HCT116 (cell line): ENCODE data around the gene BATF3. TPM values are rescaled to one million over a fixed set of nuclear protein-coding genes. Genes with fewer than 3 reads are reported as not detected.

Experiments used
- ATAC-seq: fragments of 200-7000 bp; cut with Tn5 transposase; 2 replicates; pipeline ENCODE4 v1.9.1; 2020; ENCODE audit warnings: mild to moderate bottlenecking, moderate library complexity
- BruUV-seq: library from RNA; stranded (reverse); fragments of 400-500 nt; replicated peaks from 2 replicates; lab custom pipeline; 2021; lab: Mats Ljungman, UMichigan
- CTCF ChIA-PET: fragments of 300-600 bp; sonication (Branson Sonifier 250); formaldehyde crosslinking; loops from one replicate; lab custom pipeline; 2021; ENCODE audit warnings: antibody characterized with exemption; lab: Charles Lee
- POLR2A ChIA-PET: fragments of 300-600, 350-600 bp; sonication (Branson Sonifier 250); formaldehyde crosslinking; loops from one replicate; lab custom pipeline; 2021; ENCODE audit warnings: antibody characterized with exemption; lab: Charles Lee
- RAD21 ChIA-PET, 2 experiments: fragments of 300-600 bp; sonication (Branson Sonifier 250); formaldehyde crosslinking; loops; one replicate each; lab custom pipeline; 2023; ENCODE audit warnings: low total read pairs in 2 of 2; ENCODE audit not compliant: uncharacterized antibody in 2 of 2, unreplicated experiment in 2 of 2, low non-redundant PET in 1 of 2; lab: Charles Lee
- DNase-seq: peaks from one replicate; pipeline ENCODE4 v3.0.0-alpha.2; 2010; ENCODE audit warnings: low read depth, low spot score
- H2AFZ ChIP-seq: fragments of 200-600 bp; shearing (Covaris generic), sonication (generic); 2 replicates; pipeline ENCODE4 v1.6.1; 2017; ENCODE audit warnings: low read depth, mixed run types, mixed read lengths, antibody characterized with exemption, low read length; ENCODE audit not compliant: poor library complexity, severe bottlenecking
- H3K27ac ChIP-seq: 2 replicates; pipeline ENCODE4 v1.5.1; 2012; ENCODE audit warnings: low read depth, low read length
- H3K27me3 ChIP-seq: fragments of 200-600 bp; sonication (generic); 2 replicates; pipeline ENCODE4 v1.6.1; 2016; ENCODE audit warnings: mixed run types, low read length, mixed read lengths; ENCODE audit not compliant: insufficient read depth
- H3K36me3 ChIP-seq, 2 experiments: fragments of 200-500 bp in 1 of 2; fragments of 200-600 bp in 1 of 2; sonication (Bioruptor generic) in 1 of 2; sonication (generic) in 1 of 2; 2 replicates each; pipeline versions ENCODE4 v1.5.1 to v1.6.1; 2014 to 2016; ENCODE audit warnings: low read length in 2 of 2, inconsistent platforms in 1 of 2, mixed read lengths in 1 of 2, mixed run types in 1 of 2; ENCODE audit not compliant: insufficient read depth in 2 of 2, control insufficient read depth in 1 of 2
- H3K4me1 ChIP-seq, 2 experiments: fragments of 200-600 bp in 1 of 2; sonication (generic) in 1 of 2; 2 replicates each; pipeline versions ENCODE4 v1.5.1 to v1.6.1; 2012 to 2017; ENCODE audit warnings: low read length in 2 of 2, inconsistent platforms in 1 of 2, mild to moderate bottlenecking in 1 of 2, mixed read lengths in 1 of 2, mixed run types in 1 of 2, moderate library complexity in 1 of 2; ENCODE audit not compliant: insufficient read depth in 2 of 2, control insufficient read depth in 1 of 2
- H3K4me2 ChIP-seq: fragments of 200-600 bp; sonication (generic); 2 replicates; pipeline ENCODE4 v1.6.1; 2017; ENCODE audit warnings: mixed run types, low read length, mixed read lengths
- H3K4me3 ChIP-seq, 2 experiments: fragments of 200-600 bp in 1 of 2; sonication (generic) in 1 of 2; replicated peaks in 1 of 2; 2 replicates each; pipeline ENCODE4 v1.5.1; 2011 to 2016; ENCODE audit warnings: low read length in 2 of 2, control low read depth in 1 of 2, low read depth in 1 of 2, mild to moderate bottlenecking in 1 of 2, mixed read lengths in 1 of 2, mixed run types in 1 of 2
- H3K79me2 ChIP-seq: fragments of 200-600 bp; sonication (generic); 2 replicates; pipeline ENCODE4 v1.6.1; 2017; ENCODE audit warnings: mild to moderate bottlenecking, mixed run types, low read length, moderate library complexity, mixed read lengths; ENCODE audit not compliant: insufficient read depth
- H3K9ac ChIP-seq: fragments of 200-600 bp; sonication (generic); 2 replicates; pipeline ENCODE4 v1.6.1; 2016; ENCODE audit warnings: low read length, mixed read lengths
- H3K9me2 ChIP-seq: fragments of 200-600 bp; sonication (generic), shearing (Covaris generic); 2 replicates; pipeline ENCODE4 v1.6.1; 2017; ENCODE audit warnings: mixed run types, mild to moderate bottlenecking, moderate library complexity; ENCODE audit not compliant: insufficient read depth
- H3K9me3 ChIP-seq, 2 experiments: fragments of 200-500 bp in 1 of 2; fragments of 200-600 bp in 1 of 2; sonication (Bioruptor generic) in 1 of 2; sonication (generic) in 1 of 2; 2 replicates each; pipeline ENCODE4 v1.6.1; 2014 to 2017; ENCODE audit warnings: low read length in 2 of 2, mixed read lengths in 2 of 2, inconsistent platforms in 1 of 2, low read depth in 1 of 2, mild to moderate bottlenecking in 1 of 2, mixed run types in 1 of 2, moderate library complexity in 1 of 2; ENCODE audit not compliant: control insufficient read depth in 1 of 2, insufficient read depth in 1 of 2
- H4K20me1 ChIP-seq: fragments of 200-600 bp; sonication (generic), shearing (Covaris generic); 2 replicates; pipeline ENCODE4 v1.6.1; 2017; ENCODE audit warnings: mixed run types, mild to moderate bottlenecking, moderate library complexity; ENCODE audit not compliant: insufficient read depth
- CBX3 ChIP-seq: IDR thresholded peaks from 2 replicates; pipeline ENCODE4 v1.6.1; 2012; ENCODE audit warnings: low read depth
- EGR1 ChIP-seq: IDR thresholded peaks from 2 replicates; pipeline ENCODE4 v1.6.1; 2012; ENCODE audit warnings: low read depth
- ELF1 ChIP-seq: IDR thresholded peaks from 2 replicates; pipeline ENCODE4 v1.6.1; 2012; ENCODE audit warnings: low read depth, borderline replicate concordance
- EZH2phosphoT487 ChIP-seq: fragments of 200-600 bp; IDR thresholded peaks from 2 replicates; pipeline ENCODE4 v1.6.1; 2018; ENCODE audit warnings: antibody characterized with exemption, borderline replicate concordance
- MAX ChIP-seq: IDR thresholded peaks from 2 replicates; pipeline ENCODE4 v1.6.1; 2012
- POLR2A ChIP-seq: IDR thresholded peaks from 2 replicates; pipeline ENCODE4 v1.7.0; 2011; ENCODE audit warnings: borderline replicate concordance; ENCODE audit not compliant: insufficient read depth, insufficient read length; ENCODE audit errors: extremely low read depth
- REST ChIP-seq: IDR thresholded peaks from 2 replicates; pipeline ENCODE4 v1.6.1; 2012; ENCODE audit warnings: low read depth
- SIN3A ChIP-seq: IDR thresholded peaks from 2 replicates; pipeline ENCODE4 v1.6.1; 2012; ENCODE audit warnings: low read depth
- SP1 ChIP-seq: IDR thresholded peaks from 2 replicates; pipeline ENCODE4 v1.6.1; 2012; ENCODE audit warnings: low read depth
- TCF7L2 ChIP-seq: IDR thresholded peaks from 2 replicates; pipeline ENCODE4 v1.7.0; 2011; ENCODE audit warnings: borderline replicate concordance, inconsistent platforms; ENCODE audit not compliant: insufficient read depth, insufficient read length; ENCODE audit errors: extremely low read depth
- YY1 ChIP-seq: IDR thresholded peaks from 2 replicates; pipeline ENCODE4 v1.6.1; 2011; ENCODE audit warnings: low read length, low read depth, moderate library complexity, mild to moderate bottlenecking; ENCODE audit not compliant: insufficient replicate concordance; ENCODE audit errors: extremely low read depth
- ZFX ChIP-seq: fragments of 450-650 bp; IDR thresholded peaks from 2 replicates; pipeline ENCODE4 v1.6.1; 2017
- intact Hi-C: fragments of 100-400 bp; cut with micrococcal nuclease; formaldehyde crosslinking; loops from 2 replicates; pipeline ENCODE4 v1.10.0; 2022
- total RNA-seq: library from RNA; stranded (reverse); gene quantifications from one replicate; pipeline ENCODE4 v1.2.1, GENCODE V29; 2021; ENCODE audit not compliant: unreplicated experiment
- TF ChIP-seq, protein P1 (sequence below): IDR thresholded peaks from 2 replicates; pipeline ENCODE4 v1.6.1; 2012

Gene BATF3
- total RNA-seq, 1 experiment from 2014 or later, result 4.8 TPM

- no peak for TF ChIP-seq REST
- TF ChIP-seq, all 23 proteins: peak for 5
Measured at GRCh38 chr1:212665241-212666115, 34.2 kb downstream of the BATF3 start (continued).

- H3K9ac ChIP-seq, result no peak overlapping the region
- POLR2A ChIA-PET, result interaction anchor here (1.3 to 1.5 kb wide), 2 partner anchors 56 to 85 kb away, joined by 5 read pairs; partner anchors contain the start of gene ATF3
- H3K4me3 ChIP-seq, result peak overlapping the region in 1 of 2 experiments; percentile 64; a peak in 2 of 4 replicates
- CTCF ChIA-PET, result interaction anchor here (0.5 to 1.9 kb wide), 29 partner anchors 9 to 330 kb away, joined by 3 to 16 read pairs (median 5); partner anchors contain the start of gene BATF3
- BruUV-seq, result no TSS peak
- no peaks in the 10 kb centered on the region for H4K20me1 ChIP-seq
- no peak for ATAC-seq
- RAD21 ChIA-PET, result interaction anchor here (0.8 to 1.3 kb wide), 5 partner anchors 85 to 209 kb away, joined by 3 to 8 read pairs (median 4); no protein-coding TSS in a partner anchor
- H3K27ac ChIP-seq, result no peak overlapping the region
- peak overlapping the region; percentile 95 for H3K4me2 ChIP-seq
- no peaks in the 10 kb centered on the region for H3K9me2 ChIP-seq
- no peaks in the 10 kb centered on the region for H3K79me2 ChIP-seq
- DNase-seq, result no peak
- H3K36me3 ChIP-seq, result no peaks in the 10 kb centered on the region
- intact Hi-C loops, result loop anchor here (1.0 kb wide), 2 partner anchors 118 to 331 kb away; no protein-coding TSS in a partner anchor
- no peaks in the 10 kb centered on the region for H3K9me3 ChIP-seq
- H3K4me1 ChIP-seq, result peaks cover 7 to 20% of the 10 kb centered on the region in 2 experiments; a peak in 3 of 4 replicates
- no peaks in the 10 kb centered on the region for H3K27me3 ChIP-seq
- TF ChIP-seq TCF7L2 (no peak), YY1 (no peak), POLR2A (no peak), ELF1 (no peak), ZFX (no peak), CBX3 (no peak), EGR1 (no peak), MAX (no peak), SP1 (no peak), EZH2phosphoT487 (no peak), SIN3A (no peak)
- TF ChIP-seq, protein P1, sequence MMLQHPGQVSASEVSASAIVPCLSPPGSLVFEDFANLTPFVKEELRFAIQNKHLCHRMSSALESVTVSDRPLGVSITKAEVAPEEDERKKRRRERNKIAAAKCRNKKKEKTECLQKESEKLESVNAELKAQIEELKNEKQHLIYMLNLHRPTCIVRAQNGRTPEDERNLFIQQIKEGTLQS, result no peak
- H2AFZ ChIP-seq, result no peak overlapping the region
Measured at GRCh38 chr1:212664409-212665199, 35.0 kb downstream of the BATF3 start.
